ENCODE results near the gene KICS2.
"Not testable (repeated sequence)": the region's sequence is repeated elsewhere in the genome, so short reads cannot be mapped to it uniquely, and the experiment has no call there.

Gene KICS2

DNA sequence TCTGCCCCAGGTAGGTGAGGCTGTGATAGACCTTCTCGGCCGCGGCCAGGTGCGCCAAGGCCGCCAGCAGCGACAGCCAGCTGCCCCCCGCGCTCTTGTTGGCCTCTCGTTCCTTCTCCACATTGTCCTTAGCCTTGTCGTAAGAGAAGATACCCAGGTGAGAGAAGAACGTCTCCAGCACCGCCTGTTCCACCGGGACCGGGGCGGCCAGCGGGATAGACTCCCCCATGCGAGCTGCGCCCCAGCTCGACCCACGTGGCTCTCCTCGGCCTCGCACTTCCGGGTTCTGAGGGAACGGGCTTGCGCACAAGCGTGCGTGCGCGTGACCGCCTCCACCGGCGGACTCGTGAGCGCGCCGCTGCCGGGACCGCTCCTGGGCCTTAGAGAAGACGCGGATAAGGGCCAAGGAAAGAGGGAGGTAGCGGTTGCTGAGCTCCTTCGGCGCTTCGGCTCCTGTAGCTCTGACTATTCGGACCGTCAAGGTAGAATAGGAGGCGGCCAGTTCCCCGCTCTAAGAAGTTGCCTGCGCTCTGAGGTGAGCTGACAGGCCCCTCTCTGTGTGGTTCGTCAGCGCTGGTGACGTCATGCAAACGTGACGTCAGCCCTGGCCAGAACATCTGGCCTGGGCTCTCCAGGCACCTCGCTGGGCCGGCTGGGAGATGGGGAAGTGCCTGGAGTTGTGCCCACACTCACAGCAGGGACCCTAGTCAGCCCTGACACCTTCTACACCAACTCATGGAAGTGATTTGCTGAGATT, at the start of gene KICS2:
KICS2 (minus strand) TSS at position 288 of the 757 bp plus-strand sequence; CDS start at position 229, 59 bp downstream.
- peak; percentile 88 to 91 for DNase-seq

DNA sequence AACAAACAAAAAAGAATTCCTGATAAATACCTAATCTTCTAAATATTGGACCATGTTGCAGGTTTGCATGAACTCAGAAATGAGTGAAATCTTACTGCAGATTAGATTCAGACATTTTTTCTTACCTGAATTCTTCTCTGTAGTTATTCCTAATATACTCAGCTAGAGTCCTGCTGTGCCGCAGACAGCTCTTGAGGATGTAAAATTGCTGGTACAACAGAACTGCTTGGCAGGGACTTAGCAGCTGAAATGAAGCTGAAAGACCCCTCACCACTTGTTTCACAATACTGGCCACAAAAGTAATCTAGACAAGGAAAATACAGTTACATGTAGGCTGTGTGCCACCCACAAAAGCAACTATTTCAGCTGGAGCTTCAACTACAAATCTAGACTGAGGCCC, 48.3 kb upstream of the KICS2 start:
- no peak for DNase-seq

DNA sequence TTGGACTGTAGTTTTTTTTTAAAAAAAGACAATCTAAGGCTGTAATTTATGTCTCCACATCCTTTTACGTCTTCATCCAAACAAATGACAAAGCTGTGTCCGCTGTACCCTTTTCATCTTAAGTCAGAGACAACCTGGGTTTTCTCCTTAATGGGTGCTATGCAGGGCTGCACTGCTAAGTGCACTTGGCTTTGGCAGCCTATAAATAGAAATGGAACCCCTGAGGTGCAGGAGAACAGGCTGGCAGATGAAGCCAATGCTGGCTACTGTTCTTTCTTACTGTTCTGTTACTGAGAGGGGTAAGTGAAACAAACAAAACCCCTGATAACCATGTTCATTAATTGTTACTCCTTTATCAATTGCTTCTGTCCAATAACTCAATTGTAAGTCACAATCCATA, 47.1 kb upstream of the KICS2 start:
- no peak for DNase-seq

DNA sequence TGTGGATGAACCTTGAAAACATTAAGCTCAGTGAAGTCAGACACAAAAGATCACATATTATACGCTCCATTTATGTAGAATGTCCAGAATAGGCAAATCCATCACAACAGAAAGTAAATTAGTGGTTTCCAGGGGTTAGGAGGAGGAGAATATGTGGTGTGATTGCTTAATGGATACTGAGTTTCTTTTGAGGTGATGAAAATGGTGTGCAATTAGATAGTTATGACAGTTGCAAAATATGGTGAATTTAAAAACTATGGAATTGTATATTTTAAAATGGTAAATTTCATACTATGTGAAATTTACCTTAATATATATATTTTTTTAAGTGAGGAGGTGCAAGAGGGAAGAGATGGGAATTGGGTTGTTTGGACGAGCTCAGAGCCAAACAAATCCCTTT, 46.3 kb upstream of the KICS2 start:
- DNase-seq: no peak

DNA sequence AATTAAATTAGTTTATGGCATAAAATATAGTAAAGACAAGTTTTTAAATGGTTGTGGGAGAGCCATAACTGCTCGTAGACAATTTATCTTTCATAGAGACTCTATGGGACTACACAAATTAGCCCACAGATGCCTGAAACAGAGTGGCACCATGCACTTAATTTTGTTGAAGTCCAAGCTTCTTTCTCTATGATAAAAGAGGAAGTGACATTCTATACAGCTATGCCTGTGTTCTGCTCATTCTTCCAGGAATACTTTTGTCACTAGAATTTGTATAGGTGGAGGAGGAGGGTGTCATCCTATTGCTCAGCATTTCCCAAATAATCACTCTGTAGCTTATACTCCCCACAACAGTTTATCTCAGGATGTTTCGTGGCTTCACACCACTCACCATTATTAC, 43.7 kb upstream of the KICS2 start:
- no peak for DNase-seq

DNA sequence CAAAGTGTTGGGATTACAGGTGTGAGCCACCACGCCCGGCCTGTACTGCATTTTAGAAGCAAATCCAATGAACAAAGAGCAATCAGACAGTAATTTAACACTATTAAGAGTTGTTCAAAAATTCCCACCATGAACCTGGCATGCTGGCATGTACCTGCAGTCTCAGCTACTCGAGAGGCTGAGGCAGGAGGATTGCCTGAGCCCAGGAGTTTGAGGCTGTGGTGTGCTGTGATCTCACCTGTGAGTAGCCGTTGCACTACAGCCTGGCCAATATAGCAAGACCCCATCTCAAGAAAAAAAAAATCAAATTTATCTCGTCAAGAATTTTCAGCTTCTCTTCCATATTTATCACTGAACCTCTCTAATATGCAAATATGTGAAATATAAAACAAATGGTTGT, 39.7 kb upstream of the KICS2 start:
- DNase-seq: no peak

DNA sequence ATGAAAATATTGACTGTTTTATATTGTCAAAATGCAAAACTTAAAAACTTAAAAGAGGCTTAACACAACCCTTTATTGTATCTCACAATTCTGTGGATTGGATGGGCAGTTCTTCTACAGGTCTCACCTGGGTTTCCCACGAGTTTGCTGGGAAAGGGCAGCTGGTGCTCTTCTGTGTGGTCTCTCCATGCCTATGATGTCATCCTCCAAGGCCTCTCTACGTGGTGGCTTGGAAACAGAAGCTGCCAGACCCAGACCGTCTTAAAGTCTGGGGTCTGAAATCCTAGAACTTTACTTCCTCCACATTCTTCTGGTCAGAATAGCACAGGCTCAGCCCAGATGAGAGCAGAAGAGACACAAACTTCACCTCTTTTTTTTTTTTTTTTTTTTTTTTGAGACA, 36.5 kb upstream of the KICS2 start:
- DNase-seq: no peak

DNA sequence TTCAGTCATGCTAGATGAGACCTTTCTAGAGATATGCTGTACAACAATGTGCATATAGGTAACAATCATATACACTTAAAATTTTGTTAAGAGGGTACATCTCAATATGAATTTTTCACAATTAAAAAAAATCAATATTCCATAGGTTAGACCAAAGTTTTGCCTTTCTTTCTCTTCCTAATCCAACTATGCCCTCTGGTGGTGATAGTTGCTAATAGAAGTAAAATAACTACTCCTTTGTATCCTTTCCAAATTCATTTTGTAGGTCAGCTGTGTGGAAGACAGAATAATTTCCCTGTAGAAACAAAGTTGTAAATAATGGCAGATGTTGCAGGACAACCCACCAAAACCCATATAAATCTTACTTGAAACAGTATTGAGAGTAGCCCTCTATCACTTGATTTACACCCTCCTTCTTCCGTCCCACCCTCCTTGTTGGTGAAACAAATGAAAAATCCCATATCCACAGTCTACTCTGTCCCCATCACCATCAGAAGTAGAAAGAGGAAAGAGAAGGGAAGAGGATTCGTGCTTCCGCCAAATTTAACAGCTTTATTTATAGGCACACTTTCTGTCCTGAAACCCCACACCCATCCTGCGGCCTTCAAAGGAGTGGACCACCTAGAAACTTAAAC, 34.2 kb upstream of the KICS2 start:
- no peak for DNase-seq

DNA sequence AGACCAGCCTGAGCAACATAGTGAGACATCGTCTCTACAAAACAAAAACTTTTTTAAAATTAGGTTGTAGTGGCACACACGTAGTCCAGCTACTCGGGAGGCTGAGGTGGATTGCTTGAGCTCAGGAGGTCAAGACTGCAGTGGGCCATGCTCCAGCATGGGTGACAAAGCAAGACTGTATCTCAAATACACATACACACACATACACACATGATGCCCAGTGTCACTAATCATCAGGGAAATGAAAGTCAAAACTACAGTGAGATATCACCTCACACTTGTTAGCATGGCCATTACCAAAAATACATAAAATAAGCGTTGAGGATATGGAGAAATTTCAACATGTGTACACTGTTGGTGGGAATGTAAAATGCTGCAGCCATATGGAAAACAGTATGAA, 33.2 kb upstream of the KICS2 start:
- DNase-seq: no peak

DNA sequence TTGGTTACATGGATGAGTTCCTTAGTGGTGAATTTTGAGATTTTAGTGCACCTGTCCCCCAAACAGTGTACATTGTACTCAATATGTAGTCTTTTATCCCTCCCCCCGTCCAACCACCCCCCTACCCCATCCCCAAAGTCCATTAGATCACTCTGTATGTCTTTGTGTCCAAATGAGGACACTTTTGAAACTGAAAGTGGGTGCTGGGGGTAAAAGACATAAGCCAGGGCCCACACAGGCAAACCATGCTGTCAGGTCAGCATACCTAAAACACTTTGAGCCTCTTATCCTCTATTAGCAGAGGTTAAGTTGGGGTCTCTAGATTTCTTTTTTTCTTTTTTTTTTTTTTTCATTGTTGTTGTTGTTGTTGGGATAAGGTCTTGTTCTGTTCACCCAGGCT, 31.3 kb upstream of the KICS2 start:
- DNase-seq: no peak

DNA sequence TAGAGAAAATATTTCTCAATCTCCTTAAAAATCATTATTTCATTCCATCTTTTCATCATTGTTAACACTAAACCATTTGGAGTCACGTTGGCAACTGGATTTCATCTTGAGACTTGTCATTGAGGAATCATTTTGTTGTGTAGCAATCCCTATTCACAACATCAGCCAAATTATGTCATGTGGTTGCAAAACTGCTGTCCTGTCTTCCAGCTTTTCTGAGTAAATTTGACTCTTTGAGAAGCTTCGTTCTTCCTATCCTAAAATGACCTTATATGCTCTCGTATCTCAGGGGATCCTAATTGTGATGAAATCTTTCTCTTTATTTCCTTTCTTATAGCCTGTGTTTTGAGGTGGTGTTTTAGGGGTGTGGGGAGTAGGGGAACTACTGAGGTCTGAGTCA, 30.6 kb upstream of the KICS2 start:
- DNase-seq: no peak

DNA sequence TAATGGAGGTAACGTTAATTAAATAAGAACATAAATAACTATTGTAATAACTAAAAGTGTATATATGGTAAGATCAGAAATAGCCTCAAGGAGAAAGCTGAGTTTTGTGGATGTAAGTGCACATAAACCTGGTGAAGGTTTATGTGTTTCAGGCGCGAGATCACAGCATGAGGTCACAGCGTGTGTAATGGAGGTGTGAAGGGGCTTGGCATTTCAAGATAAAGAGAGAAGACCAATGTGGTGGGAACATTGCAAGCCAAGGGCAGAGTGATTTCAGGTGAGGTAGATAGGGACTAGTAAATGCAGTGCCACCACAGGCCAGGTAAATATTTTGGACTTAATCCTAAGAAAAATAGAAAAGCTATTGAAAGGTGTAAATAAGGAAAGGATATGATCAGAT, 21.7 kb upstream of the KICS2 start:
- no peak for DNase-seq

DNA sequence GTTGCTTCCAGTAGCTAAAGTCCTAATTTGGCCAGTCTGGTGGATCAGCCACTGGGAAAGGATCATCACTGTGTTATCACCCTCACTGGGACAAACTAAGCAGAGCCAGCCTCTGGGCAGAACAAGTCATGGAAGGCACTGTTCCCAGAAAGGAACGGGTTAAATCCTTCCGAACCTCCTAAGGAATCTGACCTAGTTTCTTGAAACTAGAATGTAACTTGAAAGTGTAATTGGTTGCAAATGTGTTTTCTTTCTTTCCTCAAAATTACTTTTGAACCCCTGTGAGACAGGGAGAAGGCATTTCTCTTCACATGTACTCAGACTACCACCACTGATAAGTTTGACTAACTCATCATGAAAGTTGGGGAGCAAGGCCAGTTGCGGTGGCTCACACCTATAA, 18.7 kb upstream of the KICS2 start:
- DNase-seq: no peak

DNA sequence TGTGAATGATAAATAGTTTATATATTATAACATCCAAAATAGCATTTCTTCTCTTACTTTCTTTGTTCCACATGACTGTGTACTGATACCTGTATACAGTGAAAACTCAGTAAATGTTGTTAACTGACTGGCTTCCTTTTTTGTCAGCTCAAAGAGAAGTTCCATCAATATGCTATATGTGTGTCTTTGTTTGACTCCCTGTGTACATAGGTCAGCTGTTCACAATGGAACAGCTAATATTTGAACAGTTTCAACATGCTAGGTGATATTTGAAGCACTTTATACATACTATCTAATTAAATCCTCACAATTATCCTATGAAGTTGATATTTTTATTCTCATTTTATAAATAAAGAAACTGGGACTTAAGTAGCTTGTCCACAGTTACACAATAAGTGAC, 15.3 kb upstream of the KICS2 start:
- DNase-seq: no peak

DNA sequence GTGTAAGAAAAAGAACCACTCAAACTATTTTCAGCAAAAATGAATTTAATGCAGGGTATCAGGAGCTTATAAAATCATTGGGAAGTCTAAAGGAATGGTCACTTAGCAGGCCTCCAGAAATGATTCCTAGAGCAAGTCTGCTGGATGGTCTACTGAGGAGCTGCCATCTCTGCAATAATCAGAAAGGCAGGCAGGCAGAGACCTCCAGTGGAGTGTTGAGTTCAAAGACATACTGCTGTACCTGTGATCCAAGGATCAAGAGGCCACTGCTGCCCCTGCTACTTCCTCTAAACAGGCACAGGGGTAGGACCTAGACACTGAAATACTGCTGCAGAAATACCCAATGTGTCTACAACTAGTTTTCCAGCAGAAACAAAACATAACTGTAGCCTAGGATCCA, 14.5 kb upstream of the KICS2 start:
- no peak for DNase-seq

DNA sequence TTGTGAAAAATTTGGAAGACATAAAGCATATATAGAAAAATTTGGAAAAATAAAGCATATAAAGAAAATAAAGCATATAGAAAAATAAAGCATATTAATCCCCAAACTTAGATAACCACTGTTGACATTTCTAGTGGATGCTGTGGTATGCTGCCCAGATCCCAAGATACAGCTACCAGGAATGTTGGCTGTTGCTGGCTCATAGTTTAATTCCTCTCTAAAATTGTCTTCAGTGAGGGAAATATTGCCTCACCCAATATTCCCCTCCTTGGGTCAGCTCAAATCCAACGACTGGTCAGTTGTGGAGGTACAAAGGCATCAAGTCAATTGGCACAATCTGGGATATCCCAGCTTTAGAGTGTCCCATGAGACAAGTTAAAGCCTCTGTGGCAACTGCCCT, 10.1 kb upstream of the KICS2 start:
- DNase-seq: no peak

DNA sequence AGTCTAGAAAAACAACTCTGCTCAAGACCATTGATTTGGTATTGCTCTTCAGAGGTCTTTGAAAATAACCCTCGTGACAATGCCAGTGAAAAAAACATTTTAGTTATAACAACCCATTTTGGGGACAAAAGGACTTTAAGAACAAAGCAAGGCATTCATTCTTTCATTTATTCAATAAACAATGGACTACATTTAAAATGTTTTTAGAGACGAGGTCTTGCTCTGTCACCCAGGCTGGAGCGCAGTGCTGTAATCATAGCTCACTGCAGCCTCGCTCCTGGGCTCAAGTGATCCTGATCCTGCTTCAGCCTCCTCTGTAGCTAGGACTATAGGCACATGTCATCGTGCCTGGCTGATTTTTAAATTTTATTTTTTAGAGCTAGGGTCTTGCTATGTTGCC, 7.7 kb upstream of the KICS2 start:
- DNase-seq: no peak

DNA sequence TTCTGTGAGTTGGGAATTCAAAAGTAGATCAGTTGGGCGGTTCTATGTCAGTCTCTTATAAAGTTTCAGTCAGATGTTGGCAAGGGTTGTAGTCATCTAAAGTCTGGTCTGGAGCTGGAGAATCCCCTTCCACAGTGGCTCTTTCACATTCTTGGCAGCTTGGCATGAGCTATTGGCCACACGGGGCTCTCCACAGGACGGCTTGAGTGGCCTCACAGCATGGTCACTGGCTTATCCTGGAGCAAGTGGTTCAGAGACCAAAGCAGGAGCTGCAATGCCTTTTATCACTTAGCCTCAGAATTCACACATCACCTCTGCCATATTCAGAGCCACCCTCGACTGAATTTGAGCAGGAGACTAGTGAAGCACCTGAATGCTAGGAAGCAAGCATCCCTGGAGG, 7.1 kb upstream of the KICS2 start:
- DNase-seq: no peak

DNA sequence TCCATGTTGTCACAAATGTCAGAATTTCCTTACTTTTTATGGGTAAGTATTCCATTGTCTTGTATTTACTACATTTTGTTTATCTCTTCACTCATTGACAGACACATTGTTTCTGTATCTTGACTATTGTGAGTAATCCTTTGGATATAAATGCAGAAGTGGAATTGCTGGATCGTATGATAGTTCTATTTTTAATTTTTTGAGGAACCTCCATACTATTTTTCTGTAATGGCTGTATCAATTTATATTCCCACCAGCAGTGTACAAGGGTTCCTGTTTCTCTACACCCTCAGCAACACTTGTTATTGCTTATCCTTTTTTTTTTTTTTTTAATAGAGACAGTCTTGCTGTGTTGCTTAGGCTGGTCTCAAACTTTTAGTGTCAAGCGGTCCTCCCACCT, 3.5 kb upstream of the KICS2 start:
- DNase-seq: no peak

DNA sequence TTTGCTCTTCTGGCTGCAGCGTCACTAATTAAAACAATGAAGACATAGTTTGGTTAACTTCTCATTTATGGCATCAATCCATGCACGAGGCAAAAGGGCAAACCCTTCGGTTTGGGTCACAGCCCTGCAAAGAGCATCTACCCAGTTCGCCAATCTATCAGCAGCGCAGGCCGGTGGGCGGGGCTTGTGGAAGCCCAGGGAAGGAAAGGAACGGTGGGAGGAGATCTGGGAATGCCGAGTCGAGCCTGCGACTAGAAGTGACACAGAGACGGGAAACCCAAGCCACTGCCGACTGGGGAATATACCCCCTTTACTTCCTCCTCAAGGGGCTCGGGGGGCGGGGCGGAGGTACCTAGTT, 466 bp downstream of the KICS2 start:
- DNase-seq: peak; percentile 59 to 64

DNA sequence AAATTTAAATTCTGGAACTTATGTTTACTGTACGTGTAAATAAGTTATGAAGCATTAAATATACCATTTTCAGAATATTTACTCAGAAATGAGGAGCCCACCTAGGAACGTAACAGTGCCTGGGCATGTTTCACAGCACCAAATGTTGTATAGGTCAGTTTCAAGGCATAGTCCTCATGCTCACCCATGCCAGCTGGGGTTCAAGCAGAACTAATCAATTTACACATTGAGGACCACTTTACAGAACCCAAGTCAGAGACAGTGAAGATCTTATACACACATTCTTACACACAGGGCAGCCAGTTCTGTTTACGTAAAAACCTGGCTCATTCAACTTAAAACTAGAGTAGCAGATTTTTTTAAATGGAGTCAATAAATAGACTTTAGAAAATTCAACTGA, 2.0 kb downstream of the KICS2 start:
- DNase-seq: no peak

DNA sequence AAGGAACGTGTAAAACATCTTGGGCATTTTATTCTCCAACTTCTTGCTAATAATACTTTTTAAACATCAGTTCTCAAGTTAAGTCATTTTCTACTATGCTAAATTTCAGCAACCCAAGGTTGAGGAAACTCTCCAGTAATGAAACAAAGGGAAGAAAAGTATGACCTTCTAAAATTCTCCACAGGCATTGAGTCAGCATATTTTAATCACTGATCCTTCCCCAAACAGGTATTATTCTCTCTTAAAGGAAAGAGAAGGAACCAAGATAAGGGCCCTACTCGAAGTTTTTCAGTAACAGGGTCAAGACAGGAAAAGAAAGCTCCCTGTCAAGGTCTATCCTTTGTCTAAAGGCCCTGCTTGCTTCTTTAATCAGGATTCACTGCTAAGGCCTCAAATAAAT, 3.0 kb downstream of the KICS2 start:
- DNase-seq: no peak

DNA sequence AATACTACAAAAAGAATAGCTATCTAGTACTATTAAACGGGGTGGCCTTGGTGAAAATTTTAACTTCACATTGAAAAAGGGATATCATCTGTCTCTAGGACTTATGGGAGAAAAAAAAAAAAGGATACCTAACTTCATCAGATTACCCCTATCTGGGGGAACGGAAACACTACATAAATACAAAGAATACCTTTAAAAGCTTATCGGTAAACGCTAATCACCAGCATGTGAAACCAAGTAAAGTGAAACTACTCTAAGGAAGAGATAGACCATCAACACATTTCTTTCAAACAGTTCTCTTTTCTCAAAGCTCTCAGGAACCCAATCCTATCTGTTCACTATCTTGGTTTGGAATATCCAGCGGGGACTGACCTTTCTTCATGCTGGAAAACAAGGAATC, 3.5 kb downstream of the KICS2 start:
- no peak for DNase-seq

DNA sequence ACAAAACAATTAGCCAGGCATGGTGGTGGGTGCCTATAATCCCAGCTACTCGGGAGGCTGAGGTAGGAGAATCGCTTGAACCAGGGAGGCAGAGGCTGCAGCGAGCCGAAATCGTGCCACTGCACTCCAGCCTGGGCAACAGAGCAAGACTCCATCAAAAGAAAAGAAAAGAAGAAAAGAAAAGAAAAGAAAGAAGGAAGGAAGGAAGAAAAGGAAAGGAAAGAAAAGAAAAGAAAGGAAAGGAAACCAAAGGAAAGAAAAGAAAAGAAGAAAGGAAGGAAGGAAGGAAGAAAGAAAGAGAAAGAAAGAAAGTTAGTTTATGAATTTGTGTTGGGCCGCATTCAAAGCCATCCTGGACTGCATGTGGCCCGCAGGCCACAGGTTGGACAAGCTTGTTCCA, 4.5 kb downstream of the KICS2 start:
- not testable (repeated sequence) for DNase-seq

DNA sequence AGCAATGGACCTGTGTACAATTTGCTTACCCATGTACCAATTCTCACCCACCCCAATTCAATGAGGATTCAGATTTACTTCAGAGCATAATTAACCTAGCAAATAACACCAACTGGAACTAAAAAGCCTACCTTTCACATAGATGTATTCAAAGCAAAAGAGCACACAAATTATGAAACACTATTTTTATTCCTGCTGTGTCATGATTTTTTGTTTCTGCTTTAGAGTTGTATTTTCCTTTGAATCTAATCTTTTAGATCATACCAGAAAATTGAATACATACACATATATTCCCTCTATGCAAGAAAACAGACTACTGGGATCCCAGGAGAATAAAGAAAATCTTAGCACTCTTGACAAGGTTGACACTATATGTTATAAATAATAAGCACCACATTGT, 5.9 kb downstream of the KICS2 start:
- no peak for DNase-seq
